PFSK-1 (cell line): ENCODE measurements around the gene KIF22.

Experiments
- POLR2AphosphoS5 ChIP-seq: IDR thresholded peaks from 2 replicates; pipeline ENCODE4 v1.6.1; 2012; ENCODE audit warnings: low read depth, mild to moderate bottlenecking, control low read depth, low read length, moderate library complexity
- TF ChIP-seq, protein P1 (sequence below), 2 experiments: IDR thresholded peaks; 2 replicates each; pipeline versions ENCODE4 v1.6.1 to v1.8.0; 2011 to 2012; ENCODE audit warnings: low read depth in 2 of 2, low read length in 2 of 2, control low read depth in 1 of 2, inconsistent platforms in 1 of 2, mild to moderate bottlenecking in 1 of 2, moderate library complexity in 1 of 2; ENCODE audit not compliant: insufficient read depth in 1 of 2

DNA sequence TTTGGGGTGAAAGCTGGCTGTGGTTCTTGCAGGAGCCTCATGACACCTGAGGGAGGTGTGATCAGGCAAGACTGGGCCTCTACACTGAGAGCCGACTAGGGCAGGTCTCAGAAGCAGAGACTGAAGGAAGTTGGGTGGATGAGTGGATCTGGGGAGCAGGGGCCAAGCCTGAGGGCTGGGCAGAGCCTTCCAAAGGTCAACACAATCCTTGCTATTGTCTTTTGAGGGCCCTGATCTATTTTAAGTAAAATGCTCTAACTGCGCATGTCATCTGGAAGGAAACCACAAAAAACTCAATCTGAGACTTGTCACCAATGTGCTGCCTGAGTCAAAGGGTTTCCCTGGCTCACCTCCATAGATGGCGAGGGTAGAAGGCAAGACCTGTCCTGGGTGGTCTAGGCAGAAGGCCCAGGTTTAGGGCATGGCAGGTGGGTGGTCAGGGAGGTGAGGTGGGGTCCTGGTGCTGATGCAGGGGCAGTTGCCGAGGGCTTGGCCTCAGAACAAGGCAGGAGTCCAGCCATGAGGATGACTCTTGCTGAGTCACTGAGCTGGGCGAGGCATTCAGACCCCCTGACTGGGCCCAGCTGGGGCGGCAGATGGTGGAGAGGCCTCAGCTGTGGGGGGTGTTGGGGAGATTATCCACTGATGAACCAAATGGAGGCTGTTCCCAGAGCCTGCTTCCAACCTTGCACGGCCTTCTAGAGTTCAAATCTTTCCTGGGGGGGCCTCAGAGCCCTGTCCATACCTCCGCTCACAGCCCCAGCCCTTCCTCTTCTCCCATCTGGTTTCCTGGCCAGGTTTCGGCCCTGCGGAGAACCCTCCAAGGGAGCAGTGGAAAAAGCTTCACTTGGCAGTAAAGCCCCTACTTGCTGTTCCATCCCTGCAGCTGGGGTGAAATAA, 34.8 kb downstream of the KIF22 start:
- no peak for TF ChIP-seq POLR2AphosphoS5
- TF ChIP-seq, protein P1, sequence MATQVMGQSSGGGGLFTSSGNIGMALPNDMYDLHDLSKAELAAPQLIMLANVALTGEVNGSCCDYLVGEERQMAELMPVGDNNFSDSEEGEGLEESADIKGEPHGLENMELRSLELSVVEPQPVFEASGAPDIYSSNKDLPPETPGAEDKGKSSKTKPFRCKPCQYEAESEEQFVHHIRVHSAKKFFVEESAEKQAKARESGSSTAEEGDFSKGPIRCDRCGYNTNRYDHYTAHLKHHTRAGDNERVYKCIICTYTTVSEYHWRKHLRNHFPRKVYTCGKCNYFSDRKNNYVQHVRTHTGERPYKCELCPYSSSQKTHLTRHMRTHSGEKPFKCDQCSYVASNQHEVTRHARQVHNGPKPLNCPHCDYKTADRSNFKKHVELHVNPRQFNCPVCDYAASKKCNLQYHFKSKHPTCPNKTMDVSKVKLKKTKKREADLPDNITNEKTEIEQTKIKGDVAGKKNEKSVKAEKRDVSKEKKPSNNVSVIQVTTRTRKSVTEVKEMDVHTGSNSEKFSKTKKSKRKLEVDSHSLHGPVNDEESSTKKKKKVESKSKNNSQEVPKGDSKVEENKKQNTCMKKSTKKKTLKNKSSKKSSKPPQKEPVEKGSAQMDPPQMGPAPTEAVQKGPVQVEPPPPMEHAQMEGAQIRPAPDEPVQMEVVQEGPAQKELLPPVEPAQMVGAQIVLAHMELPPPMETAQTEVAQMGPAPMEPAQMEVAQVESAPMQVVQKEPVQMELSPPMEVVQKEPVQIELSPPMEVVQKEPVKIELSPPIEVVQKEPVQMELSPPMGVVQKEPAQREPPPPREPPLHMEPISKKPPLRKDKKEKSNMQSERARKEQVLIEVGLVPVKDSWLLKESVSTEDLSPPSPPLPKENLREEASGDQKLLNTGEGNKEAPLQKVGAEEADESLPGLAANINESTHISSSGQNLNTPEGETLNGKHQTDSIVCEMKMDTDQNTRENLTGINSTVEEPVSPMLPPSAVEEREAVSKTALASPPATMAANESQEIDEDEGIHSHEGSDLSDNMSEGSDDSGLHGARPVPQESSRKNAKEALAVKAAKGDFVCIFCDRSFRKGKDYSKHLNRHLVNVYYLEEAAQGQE (IDR thresholded peaks at IDR 0.05; ENCODE audit: insufficient read depth in 1 of 2, low read depth in 2 of 2, low read length in 2 of 2) = no peak
